GM19035 (cell line): ENCODE results near the gene HYAL4.
"Not testable (repeated sequence)": the region's sequence is repeated elsewhere in the genome, so short reads cannot be mapped to it uniquely, and the experiment has no call there.

Experiments used
- ATAC-seq: cut with Tn5 transposase; IDR thresholded peaks from one replicate; pipeline ENCODE4 v1.9.1; 2021; ENCODE audit not compliant: unreplicated experiment

HYAL4 gene

GRCh38 chr7:123844712-123845219 is at the start of gene HYAL4:
TSS of gene HYAL4 (plus strand) at chr7:123845169. CDS start at chr7:123868274, 23,105 bp downstream.
- no peak for ATAC-seq

- ATAC-seq, result no peak
Observed at GRCh38 chr7:123795917-123796316, 49.1 kb upstream of the HYAL4 start.

GRCh38 chr7:123796568-123796967 is 48.4 kb upstream of the HYAL4 start:
- no peak for ATAC-seq

GRCh38 chr7:123797673-123798531 is 47.1 kb upstream of the HYAL4 start:
- no peak for ATAC-seq

- no peak for ATAC-seq
Observed at GRCh38 chr7:123798532-123799188, 46.3 kb upstream of the HYAL4 start.

- no peak for ATAC-seq
Observed at GRCh38 chr7:123802249-123802648, 42.7 kb upstream of the HYAL4 start.

- ATAC-seq, result no peak
Observed at GRCh38 chr7:123805287-123805686, 39.7 kb upstream of the HYAL4 start.

- ATAC-seq, result no peak
Observed at GRCh38 chr7:123809471-123809870, 35.5 kb upstream of the HYAL4 start.

- ATAC-seq, result no peak
Observed at GRCh38 chr7:123811056-123811455, 33.9 kb upstream of the HYAL4 start.

- ATAC-seq, result no peak
Observed at GRCh38 chr7:123816916-123817315, 28.1 kb upstream of the HYAL4 start.

GRCh38 chr7:123819001-123819400 is 26.0 kb upstream of the HYAL4 start:
- no peak for ATAC-seq

- ATAC-seq, result not testable (repeated sequence)
Observed at GRCh38 chr7:123819795-123820194, 25.2 kb upstream of the HYAL4 start.

GRCh38 chr7:123820864-123821263 is 24.1 kb upstream of the HYAL4 start:
- ATAC-seq, result no peak

- no peak for ATAC-seq
Observed at GRCh38 chr7:123821320-123821719, 23.6 kb upstream of the HYAL4 start.

- ATAC-seq, result peak; percentile 97
Observed at GRCh38 chr7:123823898-123824753, 20.8 kb upstream of the HYAL4 start.

- peak; percentile 40 for ATAC-seq
Observed at GRCh38 chr7:123824754-123825067, 20.3 kb upstream of the HYAL4 start.

- no peak for ATAC-seq
Observed at GRCh38 chr7:123828805-123829204, 16.2 kb upstream of the HYAL4 start.

- no peak for ATAC-seq
Observed at GRCh38 chr7:123836656-123837055, 8.3 kb upstream of the HYAL4 start.

GRCh38 chr7:123839106-123839505 is 5.9 kb upstream of the HYAL4 start:
- ATAC-seq, result not testable (repeated sequence)

- ATAC-seq, result not testable (repeated sequence)
Observed at GRCh38 chr7:123844142-123844541, 827 bp upstream of the HYAL4 start.

GRCh38 chr7:123845823-123846216 is 851 bp downstream of the HYAL4 start:
- ATAC-seq, result no peak
